MM.1S (cell line): ENCODE results near the gene GSC2.

ENCODE experiments used
- CTCF ChIP-seq: fragments of 300-600 bp; sonication (generic); IDR thresholded peaks from 2 replicates; pipeline ENCODE4 v1.5.1; 2016; ENCODE audit warnings: antibody characterized with exemption, low read length, mixed read lengths
- EZH2phosphoT487 ChIP-seq: fragments of 300-600 bp; sonication (generic); IDR thresholded peaks from 2 replicates; pipeline ENCODE4 v1.6.1; 2018; ENCODE audit warnings: antibody characterized with exemption, low read length

DNA sequence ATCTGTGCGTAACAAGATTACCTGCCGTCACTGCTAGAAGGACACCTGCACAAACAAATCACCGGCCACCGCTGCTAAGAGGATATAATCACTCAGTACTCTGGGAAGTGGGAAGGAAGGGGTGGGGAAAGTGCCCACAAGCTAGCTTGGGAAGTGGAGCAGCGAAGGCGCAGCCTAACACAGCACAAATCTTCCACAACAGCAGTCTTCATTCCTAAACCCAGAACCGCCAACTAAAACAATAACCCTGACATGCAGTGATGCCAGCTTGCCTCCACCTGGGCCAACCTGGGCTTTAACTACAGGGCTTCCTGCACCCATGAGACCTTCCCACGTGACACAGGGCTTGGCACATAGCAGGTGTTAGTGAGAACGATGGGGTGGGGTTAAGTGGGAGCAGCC is 33.0 kb downstream of the GSC2 start:
- TF ChIP-seq EZH2phosphoT487 (no peak), CTCF (no peak)
